ENCODE results near the gene HNRNPL.
A peak's percentile ranks its signal among the peaks of the same experiment; 100 is the strongest.
"Not testable (repeated sequence)": the region's sequence is repeated elsewhere in the genome, so short reads cannot be mapped to it uniquely, and the experiment has no call there.

Gene HNRNPL

DNA sequence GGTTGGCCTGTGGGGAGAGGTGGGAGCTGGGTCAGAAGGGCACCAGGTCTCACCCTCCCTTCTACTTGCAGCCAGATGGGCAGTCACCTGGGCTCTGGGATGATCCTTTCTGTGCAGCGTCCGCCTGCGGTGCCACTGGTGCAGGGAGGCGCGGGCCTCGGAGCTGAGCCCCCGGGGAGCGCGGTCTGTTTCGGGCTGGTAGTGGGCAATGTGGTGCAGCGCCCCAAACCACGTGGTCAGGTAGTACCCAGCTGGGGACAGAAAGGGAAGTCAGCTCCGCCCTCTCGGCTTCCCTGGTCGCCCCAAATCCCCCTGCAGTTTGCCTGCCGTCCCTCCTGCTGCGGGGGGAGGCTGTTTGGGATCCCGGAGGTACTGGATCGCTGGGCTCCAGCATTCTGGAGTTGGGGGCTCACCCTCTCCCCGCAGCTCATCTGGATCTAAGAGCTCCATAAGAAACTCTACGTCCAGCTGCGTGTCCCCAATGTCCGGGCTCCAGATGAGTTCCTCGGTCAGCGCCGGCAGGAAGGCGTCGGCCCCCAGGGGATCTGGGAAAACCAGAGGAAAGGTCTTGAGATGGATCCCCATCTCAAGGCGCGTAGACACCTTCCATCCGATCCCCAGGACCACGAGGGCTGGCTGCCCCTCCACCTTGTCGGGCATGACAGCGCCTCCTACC is 19.5 kb upstream of the HNRNPL start:
- H3K27ac ChIP-seq (ENCODE audit: low read depth, low read length): no peak overlapping the region

DNA sequence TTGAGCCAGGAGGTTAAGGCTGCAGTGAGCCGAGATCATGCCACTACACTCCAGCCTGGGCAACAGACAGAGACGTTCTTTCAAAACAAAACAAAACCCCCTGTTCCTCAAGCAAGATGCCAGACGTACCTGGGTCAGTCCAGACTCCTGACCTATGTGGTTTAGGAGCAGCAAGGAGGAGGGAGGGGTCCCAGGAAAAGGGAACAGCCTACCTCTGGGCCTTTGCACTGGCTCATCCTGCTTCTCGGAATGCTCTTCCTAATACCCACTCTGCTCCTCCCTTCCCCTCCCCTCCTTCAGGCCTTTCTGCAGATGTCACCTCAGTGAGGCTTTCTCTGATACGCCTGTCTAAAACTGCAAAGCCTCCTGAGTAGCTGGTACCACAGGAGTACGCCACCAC is 18.8 kb upstream of the HNRNPL start:
- Histone ChIP-seq H3K36me3 (ENCODE audit: insufficient read depth, low read length) (no peaks in the 10 kb centered on the region), H3K27me3 (ENCODE audit: control insufficient read depth in 1 of 2, insufficient read depth in 2 of 2, low read length in 2 of 2) (no peaks in the 10 kb centered on the region), H3K4me3 (ENCODE audit: low read depth in 1 of 2, low read length in 2 of 2) (no peak overlapping the region), H3K27ac (ENCODE audit: low read depth, low read length) (no peak overlapping the region), H3K4me1 (ENCODE audit: insufficient read depth, low read length) (peaks cover 10% of the 10 kb centered on the region), H3K9me3 (ENCODE audit: low read length) (no peaks in the 10 kb centered on the region), H3K9ac (ENCODE audit: low read length) (no peak overlapping the region)

More for the DNA sequence above, 19.5 kb upstream of the HNRNPL start:
- no peak overlapping the region for H3K9ac ChIP-seq (ENCODE audit: low read length)
- H3K4me3 ChIP-seq (ENCODE audit: low read depth in 1 of 2, low read length in 2 of 2): peak overlapping the region; percentile 40 to 82
- H3K36me3 ChIP-seq (ENCODE audit: insufficient read depth, low read length): no peaks in the 10 kb centered on the region
- H3K9me3 ChIP-seq (ENCODE audit: low read length): no peaks in the 10 kb centered on the region
- peaks cover 10% of the 10 kb centered on the region for H3K4me1 ChIP-seq (ENCODE audit: insufficient read depth, low read length)
- H3K27me3 ChIP-seq (ENCODE audit: control insufficient read depth in 1 of 2, insufficient read depth in 2 of 2, low read length in 2 of 2): no peaks in the 10 kb centered on the region

DNA sequence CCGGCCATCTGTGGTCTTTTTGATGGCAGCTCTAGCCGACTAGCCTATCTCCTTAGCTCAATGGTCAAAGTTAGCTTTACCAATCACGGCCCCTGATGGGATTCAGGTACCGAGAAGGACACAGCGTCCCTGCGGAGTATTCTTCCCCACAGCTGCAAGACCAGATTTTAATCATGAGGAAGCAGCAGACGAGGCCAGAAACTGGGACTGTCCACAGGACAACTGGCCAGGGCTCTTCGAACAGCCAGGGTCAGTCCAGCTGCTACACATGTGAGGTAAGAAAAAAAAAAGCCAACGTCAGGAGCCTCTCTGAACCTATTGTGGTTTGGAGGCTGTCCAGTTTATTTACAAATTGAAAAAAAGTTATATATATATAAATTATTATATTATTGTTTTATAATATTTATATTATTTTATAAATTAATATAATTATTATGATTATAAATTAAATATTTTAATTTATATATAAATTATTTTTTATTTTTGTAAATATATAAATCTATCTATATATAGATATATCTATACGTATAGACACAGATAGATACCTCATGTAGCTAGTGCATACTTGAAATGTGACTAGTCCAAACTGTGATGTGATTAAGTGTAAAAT is 17.5 kb upstream of the HNRNPL start:
- Histone ChIP-seq H3K4me3 (ENCODE audit: low read depth in 1 of 2, low read length in 2 of 2) (no peak overlapping the region), H3K27ac (ENCODE audit: low read depth, low read length) (no peak overlapping the region)

DNA sequence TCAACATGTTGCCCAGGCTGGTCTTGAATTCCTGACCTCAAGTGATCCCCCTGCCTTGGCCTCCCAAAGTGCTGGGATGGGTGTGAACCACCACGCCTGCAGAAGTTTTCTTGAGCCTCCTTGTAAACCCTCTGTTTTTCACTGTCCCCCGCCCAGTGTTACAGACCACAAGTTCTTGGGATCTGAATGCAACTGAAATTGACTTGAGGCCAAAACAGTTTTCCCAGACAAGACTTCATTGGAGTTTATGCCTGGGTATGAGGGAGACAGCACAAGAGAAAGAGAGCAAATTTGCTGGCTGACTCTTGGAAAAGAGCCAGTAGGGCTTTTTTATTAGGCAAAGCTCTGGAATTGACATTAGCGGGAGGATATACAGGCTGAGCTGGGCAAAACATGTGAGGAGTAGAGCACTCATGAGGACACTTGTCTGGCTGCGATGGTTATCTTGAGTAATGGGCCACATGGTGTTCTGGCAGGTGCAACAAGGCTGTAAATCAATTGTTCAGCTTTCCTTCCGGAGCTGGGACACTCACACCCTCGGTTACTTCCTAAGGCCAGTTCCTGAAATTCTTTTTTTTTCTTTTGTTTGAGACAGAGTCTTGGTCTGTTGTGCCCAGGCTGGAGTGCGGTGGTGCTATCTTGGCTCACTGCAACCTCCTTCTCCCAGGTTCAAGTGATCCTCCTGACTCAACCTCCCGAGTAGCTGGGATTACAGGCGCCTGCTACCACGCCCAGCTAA is 12.7 kb upstream of the HNRNPL start:
- H3K36me3 ChIP-seq (ENCODE audit: insufficient read depth, low read length): no peaks in the 10 kb centered on the region
- H3K27ac ChIP-seq (ENCODE audit: low read depth, low read length): peak overlapping the region; percentile 56
- no peaks in the 10 kb centered on the region for H3K27me3 ChIP-seq (ENCODE audit: control insufficient read depth in 1 of 2, insufficient read depth in 2 of 2, low read length in 2 of 2)
- peak overlapping the region in 1 of 2 donors; percentile 16 for H3K4me3 ChIP-seq (ENCODE audit: low read depth in 1 of 2, low read length in 2 of 2)
- no peak overlapping the region for H3K9ac ChIP-seq (ENCODE audit: low read length)
- H3K4me1 ChIP-seq (ENCODE audit: insufficient read depth, low read length): peaks cover 7% of the 10 kb centered on the region
- no peaks in the 10 kb centered on the region for H3K9me3 ChIP-seq (ENCODE audit: low read length)

More for the DNA sequence above, 17.5 kb upstream of the HNRNPL start:
- Histone ChIP-seq H3K36me3 (ENCODE audit: insufficient read depth, low read length) (no peaks in the 10 kb centered on the region), H3K4me1 (ENCODE audit: insufficient read depth, low read length) (peaks cover 15% of the 10 kb centered on the region), H3K27me3 (ENCODE audit: control insufficient read depth in 1 of 2, insufficient read depth in 2 of 2, low read length in 2 of 2) (no peaks in the 10 kb centered on the region), H3K9ac (ENCODE audit: low read length) (no peak overlapping the region), H3K9me3 (ENCODE audit: low read length) (no peaks in the 10 kb centered on the region)

DNA sequence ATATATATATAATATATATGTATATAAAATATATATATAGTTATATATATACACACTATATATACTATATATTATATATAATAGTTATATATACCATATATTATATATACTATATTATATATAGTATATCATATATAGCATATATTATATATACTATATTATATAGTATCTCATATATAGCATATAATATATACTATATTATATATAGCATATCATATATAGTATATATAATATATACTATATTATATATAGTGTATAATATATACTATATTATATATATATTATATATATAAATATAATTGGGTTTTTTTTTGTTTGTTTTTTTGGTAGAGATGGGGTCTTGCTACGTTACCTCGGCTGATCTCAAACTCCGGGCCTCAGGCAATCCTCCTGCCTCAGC is 11.6 kb upstream of the HNRNPL start:
- H3K27ac ChIP-seq (ENCODE audit: low read depth, low read length): no peak overlapping the region
- no peak overlapping the region for H3K9ac ChIP-seq (ENCODE audit: low read length)
- H3K27me3 ChIP-seq (ENCODE audit: control insufficient read depth in 1 of 2, insufficient read depth in 2 of 2, low read length in 2 of 2): no peaks in the 10 kb centered on the region
- H3K4me3 ChIP-seq (ENCODE audit: low read depth in 1 of 2, low read length in 2 of 2): no peak overlapping the region
- peaks cover 7% of the 10 kb centered on the region for H3K4me1 ChIP-seq (ENCODE audit: insufficient read depth, low read length)
- H3K36me3 ChIP-seq (ENCODE audit: insufficient read depth, low read length): no peaks in the 10 kb centered on the region
- H3K9me3 ChIP-seq (ENCODE audit: low read length): no peaks in the 10 kb centered on the region

DNA sequence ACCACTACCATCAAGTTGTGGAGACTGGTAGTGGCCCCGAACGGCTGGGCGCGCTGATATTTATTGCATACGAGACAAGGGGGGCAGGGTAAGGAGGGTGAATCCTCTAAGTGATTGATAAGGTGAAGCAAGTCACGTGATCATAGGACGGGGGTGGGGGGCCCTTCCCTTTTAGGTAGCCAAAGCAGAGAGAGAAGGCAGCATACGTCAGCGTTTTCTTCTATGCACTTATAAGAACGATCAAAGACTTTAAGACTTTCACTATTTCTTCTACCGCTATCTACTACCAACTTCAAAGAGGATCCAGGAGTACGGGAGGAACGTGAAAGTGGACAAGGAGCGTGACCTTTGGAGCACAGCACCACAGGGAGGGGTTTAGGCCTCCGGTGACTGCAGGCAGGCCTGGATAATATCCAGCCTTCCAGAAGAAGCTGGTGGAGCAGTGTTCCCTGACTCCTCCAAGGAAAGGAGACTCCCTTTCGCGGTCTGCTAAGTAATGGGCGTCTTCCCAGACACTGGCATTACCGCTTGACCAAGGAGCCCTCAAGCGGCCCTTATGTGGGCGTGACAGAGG is 9.9 kb upstream of the HNRNPL start:
- H3K4me3 ChIP-seq (ENCODE audit: low read depth in 1 of 2, low read length in 2 of 2); H3K36me3 ChIP-seq (ENCODE audit: insufficient read depth, low read length); H3K27me3 ChIP-seq (ENCODE audit: control insufficient read depth in 1 of 2, insufficient read depth in 2 of 2, low read length in 2 of 2); H3K27ac ChIP-seq (ENCODE audit: low read depth, low read length); H3K9ac ChIP-seq (ENCODE audit: low read length); H3K9me3 ChIP-seq (ENCODE audit: low read length); H3K4me1 ChIP-seq (ENCODE audit: insufficient read depth, low read length): not testable (repeated sequence)

DNA sequence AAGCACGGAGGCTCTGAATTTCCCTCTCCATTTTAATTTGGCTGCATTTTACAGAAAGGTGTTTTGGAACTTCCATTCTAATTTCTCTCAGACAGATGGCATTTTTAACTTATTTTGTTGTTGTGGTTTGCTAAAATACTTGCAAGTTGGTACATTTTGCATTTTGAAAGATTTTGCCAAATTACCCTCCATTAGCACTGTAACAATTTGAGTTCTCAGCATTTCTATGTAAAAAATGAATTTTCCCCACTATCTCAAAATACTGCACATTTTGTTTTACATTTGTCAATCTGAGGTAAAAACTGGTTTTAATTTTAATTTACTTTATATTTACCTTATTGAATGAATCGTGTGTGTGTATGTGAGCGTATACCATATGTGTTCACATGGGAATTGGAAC is 7.0 kb upstream of the HNRNPL start:
- Histone ChIP-seq H3K27me3 (ENCODE audit: control insufficient read depth in 1 of 2, insufficient read depth in 2 of 2, low read length in 2 of 2) (no peaks in the 10 kb centered on the region), H3K4me3 (ENCODE audit: low read depth in 1 of 2, low read length in 2 of 2) (no peak overlapping the region), H3K4me1 (ENCODE audit: insufficient read depth, low read length) (peaks cover 4% of the 10 kb centered on the region), H3K27ac (ENCODE audit: low read depth, low read length) (no peak overlapping the region), H3K36me3 (ENCODE audit: insufficient read depth, low read length) (no peaks in the 10 kb centered on the region), H3K9ac (ENCODE audit: low read length) (no peak overlapping the region), H3K9me3 (ENCODE audit: low read length) (no peaks in the 10 kb centered on the region)

DNA sequence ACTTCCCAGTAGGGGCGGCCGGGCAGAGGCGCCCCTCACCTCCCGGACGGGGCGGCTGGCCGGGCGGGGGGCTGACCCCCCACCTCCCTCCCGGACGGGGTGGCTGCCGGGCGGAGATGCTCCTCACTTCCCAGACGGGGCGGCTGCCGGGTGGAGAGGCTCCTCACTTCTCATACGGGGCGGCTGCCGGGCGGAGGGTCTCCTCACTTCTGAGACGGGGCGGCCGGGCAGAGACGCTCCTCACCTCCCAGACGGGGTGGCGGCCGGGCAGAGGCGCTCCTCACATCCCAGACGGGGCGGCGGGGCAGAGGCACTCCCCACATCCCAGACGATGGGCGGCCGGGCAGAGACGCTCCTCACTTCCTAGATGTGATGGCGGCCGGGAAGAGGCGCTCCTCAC is 6.0 kb upstream of the HNRNPL start:
- H3K4me1 ChIP-seq (ENCODE audit: insufficient read depth, low read length); H3K9me3 ChIP-seq (ENCODE audit: low read length); H3K4me3 ChIP-seq (ENCODE audit: low read depth in 1 of 2, low read length in 2 of 2); H3K36me3 ChIP-seq (ENCODE audit: insufficient read depth, low read length); H3K9ac ChIP-seq (ENCODE audit: low read length); H3K27me3 ChIP-seq (ENCODE audit: control insufficient read depth in 1 of 2, insufficient read depth in 2 of 2, low read length in 2 of 2); H3K27ac ChIP-seq (ENCODE audit: low read depth, low read length): not testable (repeated sequence)

DNA sequence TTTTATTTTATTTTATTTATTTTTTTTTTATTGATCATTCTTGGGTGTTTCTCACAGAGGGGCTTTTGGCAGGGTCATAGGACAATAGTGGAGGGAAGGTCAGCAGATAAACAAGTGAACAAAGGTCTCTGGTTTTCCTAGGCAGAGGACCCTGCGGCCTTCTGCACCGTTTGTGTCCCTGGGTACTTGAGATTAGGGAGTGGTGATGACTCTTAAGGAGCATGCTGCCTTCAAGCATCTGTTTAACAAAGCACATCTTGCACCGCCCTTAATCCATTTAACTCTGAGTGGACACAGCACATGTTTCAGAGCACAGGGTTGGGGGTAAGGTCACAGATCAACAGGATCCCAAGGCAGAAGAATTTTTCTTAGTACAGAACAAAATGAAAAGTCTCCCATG is 5.2 kb upstream of the HNRNPL start:
- not testable (repeated sequence) for H3K4me3 ChIP-seq (ENCODE audit: low read depth in 1 of 2, low read length in 2 of 2); H3K27ac ChIP-seq (ENCODE audit: low read depth, low read length); H3K9ac ChIP-seq (ENCODE audit: low read length); H3K27me3 ChIP-seq (ENCODE audit: control insufficient read depth in 1 of 2, insufficient read depth in 2 of 2, low read length in 2 of 2); H3K4me1 ChIP-seq (ENCODE audit: insufficient read depth, low read length); H3K9me3 ChIP-seq (ENCODE audit: low read length); H3K36me3 ChIP-seq (ENCODE audit: insufficient read depth, low read length)

DNA sequence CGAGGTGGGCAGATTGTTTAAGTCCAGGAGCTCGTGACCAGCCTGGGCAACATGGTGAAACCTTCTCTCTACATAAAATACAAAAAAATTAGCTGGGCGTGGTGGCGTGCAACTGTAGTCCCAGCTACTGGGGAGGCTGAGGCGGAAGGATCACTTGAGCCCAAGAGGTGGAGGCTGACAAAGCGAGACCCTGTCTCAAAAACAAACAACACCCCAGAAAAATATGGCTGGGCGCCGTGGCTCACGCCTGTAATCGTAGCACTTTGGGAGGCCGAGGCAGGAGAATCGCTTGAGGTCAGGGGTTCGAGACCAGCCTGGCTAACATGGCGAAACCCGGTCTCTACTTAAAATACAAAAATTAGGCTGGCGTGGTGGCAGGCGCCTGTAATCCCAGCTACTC is 3.4 kb upstream of the HNRNPL start:
- Histone ChIP-seq H3K27ac (ENCODE audit: low read depth, low read length) (no peak overlapping the region), H3K27me3 (ENCODE audit: control insufficient read depth in 1 of 2, insufficient read depth in 2 of 2, low read length in 2 of 2) (no peaks in the 10 kb centered on the region), H3K9ac (ENCODE audit: low read length) (peak overlapping the region; percentile 84), H3K4me3 (ENCODE audit: low read depth in 1 of 2, low read length in 2 of 2) (peak overlapping the region in 1 of 2 donors; percentile 78), H3K36me3 (ENCODE audit: insufficient read depth, low read length) (peaks cover 8% of the 10 kb centered on the region), H3K4me1 (ENCODE audit: insufficient read depth, low read length) (peaks cover 12% of the 10 kb centered on the region), H3K9me3 (ENCODE audit: low read length) (no peaks in the 10 kb centered on the region)

DNA sequence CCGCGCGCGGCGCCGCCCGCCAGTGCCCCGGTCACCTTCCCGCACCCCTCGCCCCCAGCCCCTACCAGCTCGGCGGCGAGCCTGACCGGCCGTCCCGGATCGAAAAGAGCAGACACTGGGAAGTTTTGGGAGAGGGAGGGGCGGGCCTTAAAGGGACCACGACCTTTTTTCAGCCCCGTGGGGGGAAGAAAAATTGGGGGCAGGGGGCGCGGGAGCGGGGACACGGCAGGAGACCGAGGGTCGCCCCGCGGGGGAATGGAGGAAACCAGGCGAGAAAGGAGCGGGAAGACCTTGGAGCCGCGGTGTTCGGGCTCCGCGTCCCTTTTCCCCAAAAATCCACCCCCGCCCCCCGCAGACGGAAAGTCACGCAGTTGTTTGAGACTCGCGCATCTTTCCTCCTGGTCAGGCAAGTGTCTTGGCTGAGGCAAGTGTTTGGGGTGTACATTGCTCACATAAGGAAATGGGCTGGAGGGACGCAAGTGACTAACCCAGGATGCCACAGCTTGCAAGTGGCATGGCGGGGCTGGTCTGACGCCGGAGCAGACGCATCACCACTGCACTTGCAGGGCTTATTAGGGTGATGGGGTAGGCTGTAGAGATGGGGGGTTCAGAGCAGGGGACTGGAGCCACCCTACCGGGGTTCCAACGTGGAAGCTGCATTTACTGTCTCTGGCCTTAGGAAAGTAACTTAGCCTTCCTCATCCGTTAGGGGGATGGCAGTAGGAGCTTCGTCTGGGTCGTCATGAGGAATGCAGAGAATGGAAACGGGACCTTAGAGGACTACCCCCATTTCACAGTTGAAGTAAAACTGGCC is 2.7 kb upstream of the HNRNPL start:
- peak overlapping the region; percentile 72 to 78 for H3K4me3 ChIP-seq (ENCODE audit: low read depth in 1 of 2, low read length in 2 of 2)
- peak overlapping the region; percentile 99 for H3K27ac ChIP-seq (ENCODE audit: low read depth, low read length)
- peak overlapping the region; percentile 84 for H3K9ac ChIP-seq (ENCODE audit: low read length)
- H3K9me3 ChIP-seq (ENCODE audit: low read length): no peaks in the 10 kb centered on the region
- H3K36me3 ChIP-seq (ENCODE audit: insufficient read depth, low read length): peaks cover 14% of the 10 kb centered on the region
- H3K4me1 ChIP-seq (ENCODE audit: insufficient read depth, low read length): peaks cover 20% of the 10 kb centered on the region
- no peaks in the 10 kb centered on the region for H3K27me3 ChIP-seq (ENCODE audit: control insufficient read depth in 1 of 2, insufficient read depth in 2 of 2, low read length in 2 of 2)

Measured in muscle layer of colon (tissue), 2 donors.